T-helper 2 cell treated with Interferon-gamma antibody and Interleukin-4, amounts not matched to agents 100 ng/mL and 5 ng/mL, for 36 hours (primary cell): Measurements from ENCODE around the gene XRCC1. TPM values are rescaled to one million over a fixed set of nuclear protein-coding genes. Genes with fewer than 3 reads are reported as not detected.

Experiments used
- intact Hi-C: fragments of 100-400 bp; cut with micrococcal nuclease; formaldehyde crosslinking; loops from one replicate; pipeline ENCODE4 v1.15.1; 2023
- total RNA-seq: library from RNA; stranded (reverse); gene quantifications from 2 replicates; pipeline ENCODE4 v1.2.3, GENCODE V29; 2022

The XRCC1 gene, protein sequence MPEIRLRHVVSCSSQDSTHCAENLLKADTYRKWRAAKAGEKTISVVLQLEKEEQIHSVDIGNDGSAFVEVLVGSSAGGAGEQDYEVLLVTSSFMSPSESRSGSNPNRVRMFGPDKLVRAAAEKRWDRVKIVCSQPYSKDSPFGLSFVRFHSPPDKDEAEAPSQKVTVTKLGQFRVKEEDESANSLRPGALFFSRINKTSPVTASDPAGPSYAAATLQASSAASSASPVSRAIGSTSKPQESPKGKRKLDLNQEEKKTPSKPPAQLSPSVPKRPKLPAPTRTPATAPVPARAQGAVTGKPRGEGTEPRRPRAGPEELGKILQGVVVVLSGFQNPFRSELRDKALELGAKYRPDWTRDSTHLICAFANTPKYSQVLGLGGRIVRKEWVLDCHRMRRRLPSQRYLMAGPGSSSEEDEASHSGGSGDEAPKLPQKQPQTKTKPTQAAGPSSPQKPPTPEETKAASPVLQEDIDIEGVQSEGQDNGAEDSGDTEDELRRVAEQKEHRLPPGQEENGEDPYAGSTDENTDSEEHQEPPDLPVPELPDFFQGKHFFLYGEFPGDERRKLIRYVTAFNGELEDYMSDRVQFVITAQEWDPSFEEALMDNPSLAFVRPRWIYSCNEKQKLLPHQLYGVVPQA
- 34.6 and 36.2 TPM in 2 replicates for total RNA-seq

GRCh38 chr19:43575156-43575950 lies at the start of gene XRCC1, which contains the start of gene PINLYP:
XRCC1 (minus strand) TSS chr19:43575527; CDS start chr19:43575458, 69 bp downstream.
PINLYP (plus strand) TSS chr19:43575801; CDS start chr19:43577192, 1,391 bp downstream.
- intact Hi-C loops: loop anchor here (1.0 kb wide), 3 partner anchors 21 to 44 kb away; partner anchors contain the start of genes IRGQ, ZNF428, ZNF575 and ZNF576

- intact Hi-C loops: no loop called here
Measured at GRCh38 chr19:43624933-43625332, 49.6 kb upstream of the XRCC1 start.

DNA sequence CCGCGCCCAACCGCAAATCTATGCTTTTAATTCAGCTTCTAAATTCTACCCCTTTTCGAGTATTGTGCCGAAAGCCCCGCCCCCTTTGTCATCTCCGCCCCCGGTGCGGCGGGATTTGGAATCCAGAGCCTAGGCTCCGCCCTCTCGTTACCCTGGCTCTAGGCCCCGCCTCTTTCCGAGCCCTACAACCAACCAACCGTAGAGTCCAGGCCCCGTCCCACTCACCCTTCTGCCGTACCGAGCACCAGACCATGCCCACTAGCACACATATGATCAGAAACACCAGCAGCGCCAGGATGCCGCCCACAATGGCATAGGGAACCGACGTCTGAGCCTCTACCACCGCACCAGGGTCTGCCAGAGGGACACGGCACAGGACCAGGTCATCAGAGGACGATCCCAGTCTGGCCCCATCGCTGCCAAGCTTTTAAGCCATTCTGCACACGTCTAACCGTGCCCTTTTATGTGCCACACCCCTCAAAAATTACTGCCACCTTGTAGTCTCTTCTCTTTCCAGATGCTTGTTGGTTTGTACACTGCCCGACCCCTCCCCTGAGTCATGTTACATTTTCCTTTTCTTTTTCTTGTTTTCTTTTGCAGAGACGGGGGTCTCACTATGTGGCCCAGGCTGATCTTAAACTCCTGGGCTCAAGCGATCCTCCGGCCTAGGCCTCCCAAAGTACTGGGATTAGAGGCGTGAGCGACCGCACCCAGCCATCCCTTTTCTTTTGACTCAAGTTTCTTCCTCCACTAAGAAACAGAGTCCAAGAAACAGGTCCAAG lies 48.8 kb upstream of the XRCC1 start:
- intact Hi-C loops: no loop called here

- intact Hi-C loops: no loop called here
Measured at GRCh38 chr19:43622956-43623355, 47.6 kb upstream of the XRCC1 start.

DNA sequence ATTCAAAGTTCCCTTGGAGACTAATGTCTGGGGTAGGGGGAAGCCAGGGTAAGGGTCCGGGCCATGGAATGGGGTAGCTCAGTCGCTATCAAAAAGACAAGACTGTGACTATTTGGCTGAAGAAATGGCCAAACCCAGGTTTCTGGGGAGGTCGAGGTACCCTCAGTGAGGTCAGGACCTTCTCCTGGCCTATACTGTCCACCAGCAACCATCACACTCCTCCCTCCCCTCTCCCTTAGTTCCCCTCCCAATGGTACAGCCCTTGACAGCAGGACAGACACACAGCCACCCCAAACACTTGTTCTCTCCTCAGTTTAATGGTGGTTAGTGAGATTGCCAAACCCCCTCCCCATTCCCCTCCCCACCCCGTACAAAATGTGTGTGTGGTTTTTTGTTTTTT lies 46.7 kb upstream of the XRCC1 start:
- intact Hi-C loops: no loop called here

- intact Hi-C loops: no loop called here
Measured at GRCh38 chr19:43620061-43621001, 45.0 kb upstream of the XRCC1 start.

- intact Hi-C loops: loop anchor here (1.0 to 2.0 kb wide), 4 partner anchors 19 to 49 kb away; partner anchors contain the start of genes CADM4, IRGQ, PINLYP and XRCC1
Measured at GRCh38 chr19:43619262-43620060, 44.1 kb upstream of the XRCC1 start, which contains the start of gene ZNF428. ZNF428 (minus strand) TSS chr19:43619629; CDS start chr19:43614304, 5,325 bp downstream.

GRCh38 chr19:43618921-43619261 lies 43.6 kb upstream of the XRCC1 start:
- intact Hi-C loops: loop anchor here (1.0 to 2.0 kb wide), 4 partner anchors 20 to 49 kb away; partner anchors contain the start of genes CADM4, IRGQ, PINLYP and XRCC1

DNA sequence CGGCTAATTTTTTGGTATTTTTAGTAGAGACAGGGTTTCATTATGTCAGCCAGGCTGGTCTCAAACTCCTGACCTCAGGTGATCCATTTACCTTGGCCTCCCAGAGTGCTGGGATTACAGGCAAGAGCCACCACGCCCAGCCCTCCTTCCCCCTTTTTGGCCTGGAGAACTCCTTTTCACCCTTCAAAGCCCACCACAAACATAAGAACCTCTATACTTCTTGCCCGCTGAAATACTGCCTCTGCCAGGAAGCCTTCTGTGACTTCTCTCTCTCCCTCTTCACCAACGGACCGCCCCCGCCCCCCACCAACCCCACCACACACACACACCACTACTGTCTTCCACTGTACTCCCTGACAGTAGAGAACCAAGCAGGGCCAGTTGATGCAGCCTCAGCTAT lies 41.6 kb upstream of the XRCC1 start:
- intact Hi-C loops: no loop called here

DNA sequence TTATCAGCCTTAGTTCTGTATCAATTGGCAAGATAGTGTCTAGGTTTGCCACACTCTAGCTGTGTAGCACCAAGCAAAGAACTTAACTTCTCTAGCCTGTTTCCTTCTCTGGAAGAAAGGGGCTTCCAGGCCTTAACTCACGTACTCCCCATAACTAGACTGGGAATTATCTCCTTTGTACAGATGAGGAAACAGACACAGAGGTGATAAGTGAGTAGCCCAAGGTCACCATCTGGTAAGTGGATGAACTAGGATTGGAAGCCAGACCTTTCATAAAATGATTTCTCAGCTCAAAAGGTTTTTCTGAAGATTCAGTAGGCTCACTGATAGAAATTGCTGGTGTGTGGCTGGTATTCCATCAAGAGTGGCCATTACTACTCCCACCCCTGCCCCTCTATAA lies 41.0 kb upstream of the XRCC1 start:
- intact Hi-C loops: no loop called here

DNA sequence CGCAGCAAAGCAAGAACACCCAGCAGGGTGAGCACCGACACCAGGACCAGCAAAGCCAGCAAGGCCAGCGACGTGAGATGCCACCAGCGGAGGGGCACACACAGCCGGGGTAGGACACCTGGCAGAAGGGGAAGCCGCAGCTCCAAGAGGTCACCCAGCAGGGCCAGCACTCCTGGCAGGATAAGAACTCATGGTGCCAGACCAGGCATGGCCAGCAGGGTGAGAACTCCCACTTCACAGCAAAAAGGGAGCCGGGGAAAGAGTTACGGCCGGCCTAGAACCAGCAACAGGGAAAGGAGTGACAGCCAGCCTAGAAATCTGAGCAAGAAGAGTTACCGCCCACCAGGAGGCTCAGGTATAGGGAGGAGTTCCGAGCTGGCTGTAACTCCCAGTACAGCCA lies 37.0 kb upstream of the XRCC1 start:
- intact Hi-C loops: no loop called here

DNA sequence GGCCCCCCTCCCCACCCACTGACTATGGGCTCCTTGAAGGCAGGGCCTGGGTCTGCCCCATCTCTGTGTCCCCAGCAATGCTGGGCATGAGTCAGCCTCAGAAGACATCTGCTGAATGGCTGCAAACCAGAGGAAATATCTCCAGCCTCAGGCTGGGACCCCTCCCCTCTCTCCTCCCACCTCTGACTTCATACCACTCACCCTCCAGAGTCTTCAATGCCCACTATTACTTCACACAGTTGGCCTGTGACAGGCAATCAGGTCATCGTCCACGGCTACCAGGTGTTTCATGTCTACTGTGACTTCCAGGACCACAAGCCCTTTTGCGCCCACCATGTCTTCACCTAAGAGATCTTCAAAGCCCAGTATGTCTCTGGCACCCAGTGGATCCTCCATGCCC lies 36.5 kb upstream of the XRCC1 start, which contains the start of gene SRRM5:
TSS of gene SRRM5 (plus strand) at position 301 of the 400 bp plus-strand sequence. CDS start at position 335, 34 bp downstream.
- intact Hi-C loops: no loop called here

DNA sequence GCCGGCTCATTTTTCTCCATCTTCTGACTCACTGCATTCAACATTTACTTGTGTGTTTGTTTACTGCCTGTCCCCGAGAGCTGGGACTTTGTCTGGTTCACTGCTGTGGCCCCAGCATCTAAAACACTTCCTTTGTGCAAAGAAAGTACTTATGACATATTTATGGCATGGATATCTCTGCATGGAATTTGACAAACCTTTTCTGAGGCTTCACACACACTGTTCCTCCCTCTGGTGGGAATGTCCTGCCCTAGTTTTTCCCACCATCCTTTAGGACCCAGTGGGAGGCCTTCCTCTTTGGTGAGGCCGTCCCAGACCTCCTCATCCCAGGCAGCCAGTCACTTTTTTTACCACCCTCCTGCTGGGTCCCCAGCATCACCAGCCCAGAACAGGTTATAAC lies 35.2 kb upstream of the XRCC1 start:
- intact Hi-C loops: no loop called here

DNA sequence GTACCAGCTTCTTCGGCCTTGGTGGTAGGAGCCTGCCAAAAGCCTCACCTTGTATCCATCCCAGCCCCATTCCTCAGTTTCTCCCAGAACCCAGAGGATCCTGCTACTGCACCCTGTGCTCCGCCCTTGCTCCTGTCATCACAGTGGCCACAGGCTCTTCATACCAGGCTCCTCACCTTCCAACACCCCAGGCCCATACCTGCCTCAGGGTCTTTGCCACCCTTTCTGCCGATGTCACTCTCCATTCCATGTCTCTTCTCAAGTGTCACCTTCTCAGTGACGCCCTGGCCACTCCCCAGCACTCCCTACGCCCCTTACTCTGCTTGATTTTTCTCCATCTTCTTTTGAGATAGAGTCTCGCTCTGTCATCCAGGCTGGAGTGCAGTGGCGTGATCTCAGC lies 34.5 kb upstream of the XRCC1 start:
- intact Hi-C loops: loop anchor here (5.0 kb wide), 1 partner anchor 112 kb away; no protein-coding TSS in a partner anchor

GRCh38 chr19:43607238-43608205 lies 32.2 kb upstream of the XRCC1 start:
- intact Hi-C loops: loop anchor here (5.0 kb wide), 1 partner anchor 115 kb away; no protein-coding TSS in a partner anchor

GRCh38 chr19:43606569-43607229 lies 31.4 kb upstream of the XRCC1 start:
- intact Hi-C loops: loop anchor here (5.0 kb wide), 1 partner anchor 116 kb away; no protein-coding TSS in a partner anchor
